A204.1 (cell line): ENCODE data around the gene MAP2K3.
"Not testable (repeated sequence)": the region's sequence is repeated elsewhere in the genome, so short reads cannot be mapped to it uniquely, and the experiment has no call there.

Source experiments
- FAIRE-seq: peaks from 2 replicates; lab custom pipeline; 2012; peaks lifted over from hg19 to GRCh38; lab: Jason Lieb, UNC

The MAP2K3 gene

DNA sequence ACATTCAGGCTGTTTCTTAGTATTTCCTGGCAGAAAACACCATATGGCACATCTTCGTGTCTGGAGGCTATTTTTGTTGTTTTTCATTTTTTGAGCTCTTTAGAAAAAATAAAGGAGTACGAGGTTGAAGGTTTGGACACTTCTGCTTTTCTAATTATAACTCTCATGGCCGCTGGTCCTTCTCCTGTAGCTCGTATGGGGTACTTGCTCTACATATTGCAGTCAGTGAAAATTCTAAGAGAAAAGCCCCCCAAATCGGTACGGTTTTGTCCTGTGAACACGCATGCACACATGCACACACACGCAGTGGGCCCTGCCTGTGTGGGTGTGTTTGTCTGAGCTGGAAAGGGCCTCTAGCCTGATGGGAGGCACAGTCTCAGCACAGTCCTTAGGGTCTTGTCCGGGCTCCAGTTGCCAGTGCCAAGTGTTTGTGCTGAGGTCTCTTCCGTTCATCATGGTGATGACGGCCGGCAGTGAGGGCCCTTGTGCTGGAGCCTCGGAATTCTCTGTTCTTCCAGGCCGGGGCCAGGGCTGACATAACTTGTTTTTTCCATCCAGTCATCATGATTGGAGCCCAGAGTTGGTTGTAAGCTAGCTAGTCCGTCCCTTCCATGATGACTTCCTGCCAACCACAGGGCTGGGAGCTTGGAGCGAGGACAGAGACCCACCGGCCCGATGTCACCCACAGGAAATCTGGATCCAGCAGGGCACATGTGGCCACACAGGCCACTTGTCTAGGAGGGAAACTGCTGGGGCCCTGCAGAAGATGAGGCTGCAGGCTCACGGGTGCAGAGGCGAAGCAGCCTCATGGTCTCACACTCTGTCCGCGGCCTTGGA, 26.5 kb downstream of the MAP2K3 start:
- not testable (repeated sequence) for FAIRE-seq

- FAIRE-seq: no peak
Observed at GRCh38 chr17:21313320-21313719, 28.8 kb downstream of the MAP2K3 start.

- FAIRE-seq: not testable (repeated sequence)
Observed at GRCh38 chr17:21313761-21314160, 29.2 kb downstream of the MAP2K3 start.

DNA sequence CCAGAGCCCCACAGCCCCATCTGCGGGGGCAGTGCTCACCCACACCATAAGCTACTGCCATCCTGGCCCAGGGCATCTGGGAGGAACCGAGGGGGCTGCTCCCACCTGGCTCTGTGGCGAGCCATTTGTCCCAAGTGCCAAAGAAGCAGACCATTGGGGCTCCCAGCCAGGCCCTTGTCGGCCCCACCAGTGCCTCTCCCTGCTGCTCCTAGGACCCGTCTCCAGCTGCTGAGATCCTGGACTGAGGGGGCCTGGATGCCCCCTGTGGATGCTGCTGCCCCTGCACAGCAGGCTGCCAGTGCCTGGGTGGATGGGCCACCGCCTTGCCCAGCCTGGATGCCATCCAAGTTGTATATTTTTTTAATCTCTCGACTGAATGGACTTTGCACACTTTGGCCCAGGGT, 29.8 kb downstream of the MAP2K3 start:
- FAIRE-seq: not testable (repeated sequence)

DNA sequence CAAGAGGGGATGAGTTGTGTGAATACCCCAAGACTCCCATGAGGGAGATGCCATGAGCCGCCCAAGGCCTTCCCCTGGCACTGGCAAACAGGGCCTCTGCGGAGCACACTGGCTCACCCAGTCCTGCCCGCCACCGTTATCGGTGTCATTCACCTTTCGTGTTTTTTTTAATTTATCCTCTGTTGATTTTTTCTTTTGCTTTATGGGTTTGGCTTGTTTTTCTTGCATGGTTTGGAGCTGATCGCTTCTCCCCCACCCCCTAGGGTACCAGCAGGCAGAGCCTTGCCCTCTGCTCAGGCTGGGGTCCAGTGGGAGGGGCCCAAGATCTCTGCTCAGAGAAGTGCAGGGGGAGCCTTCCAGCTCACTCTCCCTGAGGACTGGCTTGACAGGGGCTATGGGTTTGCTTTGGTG, 30.2 kb downstream of the MAP2K3 start:
- not testable (repeated sequence) for FAIRE-seq

GRCh38 chr17:21315246-21316000, 30.9 kb downstream of the MAP2K3 start:
- not testable (repeated sequence) for FAIRE-seq

DNA sequence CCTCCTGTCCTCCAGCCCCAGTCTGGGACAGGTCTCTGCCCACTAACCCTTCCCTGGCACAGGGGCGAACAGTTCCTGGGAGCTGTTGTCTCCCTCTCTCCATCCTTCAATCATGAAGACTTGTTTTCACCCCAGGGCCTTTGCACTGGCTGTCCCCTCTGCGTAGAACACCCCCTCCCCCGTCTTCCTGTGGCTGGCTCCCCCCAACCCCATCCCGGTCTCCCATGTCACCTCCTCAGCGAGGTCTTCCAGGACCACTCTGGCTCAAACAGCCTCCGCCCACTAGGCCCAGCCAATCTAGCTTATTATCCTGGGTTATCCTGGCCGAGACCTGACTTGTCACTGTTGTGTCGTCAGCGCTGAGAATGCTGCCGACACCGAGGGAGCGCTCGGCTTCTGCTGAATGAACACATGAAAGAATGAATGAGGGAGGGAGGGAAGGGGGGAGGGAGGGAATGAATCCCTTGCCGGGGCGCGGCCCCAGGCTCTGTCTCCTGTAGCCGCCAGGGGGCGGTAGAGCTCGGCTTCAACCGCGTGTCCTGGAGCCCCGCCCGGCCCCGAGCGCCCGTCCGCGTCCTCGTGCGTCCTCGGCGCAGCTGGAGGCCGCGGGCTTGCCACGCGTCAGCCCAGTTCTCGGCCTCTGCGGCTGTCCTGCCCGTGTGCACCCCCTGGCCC, 31.8 kb downstream of the MAP2K3 start:
- not testable (repeated sequence) for FAIRE-seq

DNA sequence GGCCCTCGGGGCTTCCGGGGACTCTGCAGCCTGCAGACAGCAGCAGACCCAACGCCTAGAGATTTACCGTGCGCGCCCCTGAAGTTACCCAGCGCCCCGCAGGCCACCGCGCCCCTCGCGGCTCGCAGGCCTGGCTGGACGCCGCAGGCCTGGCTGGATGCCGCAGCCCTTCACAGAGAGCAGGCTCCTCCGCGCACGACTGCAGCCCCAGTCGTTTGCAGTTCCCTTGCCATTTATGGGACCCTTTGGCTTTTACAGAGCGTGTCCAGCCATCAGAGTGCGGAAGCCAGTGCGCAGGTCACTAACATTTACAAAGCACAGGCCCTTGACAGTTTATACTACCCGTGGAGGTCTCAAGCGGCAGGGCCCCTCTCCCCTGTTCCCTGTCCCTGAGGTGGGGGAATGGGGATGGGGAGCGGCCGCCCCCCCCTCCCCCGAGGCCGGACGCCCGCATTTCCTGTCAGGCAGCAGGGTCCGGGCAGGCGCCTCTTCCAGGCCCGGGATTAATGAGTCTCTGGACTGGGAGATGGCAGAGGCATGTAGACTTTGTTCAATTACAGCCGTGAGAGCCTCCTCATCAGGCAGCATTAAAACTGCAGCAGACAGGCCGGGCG, 32.5 kb downstream of the MAP2K3 start:
- not testable (repeated sequence) for FAIRE-seq

DNA sequence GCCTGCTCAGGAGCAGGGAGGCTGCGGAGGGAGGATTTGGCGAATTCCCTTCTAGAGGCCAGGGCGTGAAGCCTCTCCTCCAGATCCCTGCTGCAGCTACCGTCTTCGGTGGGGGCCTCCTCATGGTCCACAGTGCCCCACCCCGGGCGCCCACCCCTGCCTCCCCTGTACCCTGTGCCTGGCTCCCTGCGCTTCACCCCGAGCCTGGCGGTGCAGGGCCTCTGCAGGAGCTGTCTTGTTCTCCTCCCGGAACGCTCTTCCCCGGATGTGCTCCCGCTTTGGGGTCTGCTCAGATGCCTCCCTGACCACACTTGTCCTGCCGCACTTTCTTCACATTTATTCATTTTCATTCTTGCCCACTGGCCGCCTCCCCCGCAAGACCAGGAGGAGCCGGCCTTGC, 33.3 kb downstream of the MAP2K3 start:
- FAIRE-seq: not testable (repeated sequence)

DNA sequence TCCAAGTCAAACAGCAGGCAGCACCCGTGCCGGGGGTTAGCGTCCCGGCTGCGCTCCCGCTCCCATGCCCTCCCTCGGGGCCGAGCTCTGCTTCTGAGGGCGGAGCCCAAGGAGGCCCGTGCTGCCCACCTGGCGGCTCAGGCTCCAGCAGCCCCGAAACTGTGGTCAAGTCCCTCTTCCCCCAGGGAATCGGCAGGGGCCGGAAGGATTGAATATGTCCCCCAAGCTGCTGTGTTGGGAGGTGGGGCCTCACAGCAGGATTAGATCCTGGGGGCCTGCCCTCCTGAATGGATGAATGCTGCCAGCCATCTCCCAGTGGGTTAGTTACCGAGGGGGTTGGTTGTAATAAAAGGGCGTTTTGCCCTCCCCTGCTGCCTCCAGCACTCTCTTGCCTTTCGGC, 33.9 kb downstream of the MAP2K3 start:
- no peak for FAIRE-seq

DNA sequence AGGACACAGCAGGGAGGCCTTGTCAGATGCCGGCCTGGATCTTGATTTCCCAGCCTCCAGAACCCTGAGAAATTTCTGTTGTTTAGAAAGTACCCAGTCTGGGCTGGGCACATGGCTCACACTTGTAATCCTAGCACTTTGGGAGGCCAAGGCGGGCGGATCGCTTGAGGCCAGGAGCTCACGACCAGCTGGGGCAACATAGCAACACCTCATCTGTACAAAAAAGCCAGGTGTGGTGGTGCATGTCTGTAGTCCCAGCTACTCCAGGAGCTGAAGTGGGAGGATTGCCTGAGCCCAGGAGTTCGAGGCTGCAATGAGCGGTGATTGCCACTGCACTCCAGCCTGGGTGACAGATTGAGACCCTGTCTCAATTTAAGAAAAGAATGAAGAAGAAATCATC, 34.3 kb downstream of the MAP2K3 start:
- FAIRE-seq: not testable (repeated sequence)

DNA sequence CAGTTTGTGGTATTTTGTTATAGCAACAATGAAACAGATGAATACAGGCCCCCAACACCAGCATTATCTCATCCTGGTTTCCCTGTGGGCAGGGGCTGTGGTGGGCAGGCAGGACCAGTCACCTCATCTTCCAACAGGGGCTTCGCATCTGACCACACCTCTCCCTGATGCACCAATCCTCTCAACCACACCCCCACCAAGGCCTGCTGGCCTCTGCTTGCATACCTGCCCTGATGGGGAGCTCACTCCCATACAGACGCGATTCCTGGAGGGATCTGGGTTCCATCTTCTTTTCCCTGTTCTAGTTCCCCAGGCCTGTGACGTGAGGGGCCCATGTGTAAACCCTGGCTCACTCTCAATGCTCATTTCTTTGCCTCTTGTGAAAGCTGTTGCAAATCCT, 34.7 kb downstream of the MAP2K3 start:
- FAIRE-seq: not testable (repeated sequence)

DNA sequence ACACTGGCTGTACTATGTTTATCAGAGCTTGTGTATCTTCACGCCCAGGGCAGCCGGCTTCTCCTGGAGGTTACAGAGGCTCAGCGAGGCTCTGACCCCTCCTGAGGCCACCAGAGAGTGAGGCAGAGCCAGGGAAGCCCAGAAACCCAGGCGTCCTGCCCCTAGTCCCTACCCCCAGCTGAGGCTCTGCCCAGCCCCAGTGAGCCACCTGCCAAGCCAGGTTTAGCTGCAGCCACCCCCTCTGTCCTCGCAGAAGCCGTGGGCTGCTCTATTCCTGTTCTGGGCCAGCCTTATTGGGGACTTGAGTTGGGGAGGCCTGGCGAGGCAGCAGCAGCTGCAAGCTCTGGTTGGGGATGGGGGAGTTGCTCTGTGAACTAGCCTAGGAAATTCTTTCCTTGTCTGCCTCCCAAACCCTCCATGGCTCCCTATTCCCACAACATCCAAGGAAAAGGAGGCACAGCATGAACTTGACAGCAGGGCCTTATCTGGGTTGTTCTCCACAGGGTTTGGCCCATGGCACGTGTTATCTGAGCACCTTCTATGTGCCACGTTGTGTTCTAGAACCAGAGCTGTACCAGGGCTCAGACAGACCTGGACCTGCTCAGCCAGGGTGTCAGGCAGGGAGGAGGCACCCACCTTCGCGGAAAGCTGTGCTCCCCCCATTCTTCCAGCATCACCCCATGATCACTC, 35.3 kb downstream of the MAP2K3 start:
- FAIRE-seq: not testable (repeated sequence)

GRCh38 chr17:21320430-21320829, 35.9 kb downstream of the MAP2K3 start:
- FAIRE-seq: not testable (repeated sequence)

DNA sequence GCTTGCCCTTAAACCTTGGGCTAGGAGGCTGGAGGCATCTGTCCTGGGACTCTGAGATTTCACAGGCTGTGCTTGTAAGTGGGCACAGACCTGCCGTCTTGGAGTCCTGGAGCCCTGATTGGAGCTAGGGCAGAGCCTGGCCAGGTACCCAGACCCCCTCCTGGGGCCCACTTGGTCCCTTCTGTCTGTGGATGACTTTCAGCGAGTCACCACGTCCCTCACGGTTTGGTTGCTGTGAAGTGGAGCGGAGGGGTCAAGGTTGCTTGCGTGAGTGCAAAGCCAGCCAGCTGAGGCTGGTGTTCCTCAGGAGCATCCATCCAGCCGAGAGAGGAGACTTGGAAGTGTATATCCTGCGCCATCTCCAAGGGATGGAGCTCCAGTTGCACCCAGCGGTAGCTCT, 36.5 kb downstream of the MAP2K3 start:
- FAIRE-seq: not testable (repeated sequence)

GRCh38 chr17:21321744-21322191, 37.3 kb downstream of the MAP2K3 start:
- not testable (repeated sequence) for FAIRE-seq

- FAIRE-seq: not testable (repeated sequence)
Observed at GRCh38 chr17:21323257-21324111, 39.0 kb downstream of the MAP2K3 start.

- FAIRE-seq: not testable (repeated sequence)
Observed at GRCh38 chr17:21324741-21325140, 40.2 kb downstream of the MAP2K3 start.

DNA sequence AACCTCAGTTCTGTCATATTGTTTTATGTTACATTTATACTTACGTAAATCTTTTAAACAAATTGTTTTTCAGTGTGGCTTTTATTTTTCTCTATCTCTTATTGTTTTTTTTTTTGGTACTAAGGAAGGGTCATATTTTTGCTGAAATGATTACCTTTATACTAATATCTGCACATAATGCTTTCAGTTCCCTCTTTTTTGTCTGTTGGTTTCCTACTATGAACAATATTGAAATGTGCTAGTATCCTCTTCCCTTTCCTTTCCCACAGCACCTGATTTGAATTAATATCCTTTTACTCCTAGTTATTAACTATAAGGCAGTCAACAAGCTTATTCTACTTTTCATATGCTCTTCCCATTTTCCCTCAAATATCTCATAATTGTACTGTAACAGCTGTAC, 43.4 kb downstream of the MAP2K3 start:
- not testable (repeated sequence) for FAIRE-seq

- peak; percentile 68 for FAIRE-seq
Observed at GRCh38 chr17:21328778-21329177, 44.3 kb downstream of the MAP2K3 start.
